ENCODE measurements around the gene TMCC3.

The TMCC3 gene

GRCh38 chr12:94544355-94544754 lies 106.0 kb downstream of the TMCC3 start:
- Histone ChIP-seq H3K27me3 (ENCODE audit: insufficient read depth, low read length, poor library complexity) (no peaks in the 10 kb centered on the region), H2AFZ (ENCODE audit: low read depth, low read length) (no peak overlapping the region), H3K27ac (ENCODE audit: low read length) (no peak overlapping the region), H3K4me2 (ENCODE audit: insufficient read depth, low read length) (no peak overlapping the region), H3K4me1 (ENCODE audit: insufficient read depth, low read length) (no peaks in the 10 kb centered on the region), H3K79me2 (ENCODE audit: insufficient read depth, low read length) (no peaks in the 10 kb centered on the region), H3K9ac (ENCODE audit: low read depth, low read length) (no peak overlapping the region), H4K20me1 (ENCODE audit: insufficient read depth, low read length) (no peaks in the 10 kb centered on the region), H3K4me3 (ENCODE audit: low read depth in 1 of 2, low read length in 2 of 2) (no peak overlapping the region), H3K36me3 (ENCODE audit: insufficient read depth, low read length) (no peaks in the 10 kb centered on the region), H3K9me3 (ENCODE audit: insufficient read depth, low read length, severe bottlenecking) (peaks cover 25% of the 10 kb centered on the region)
- TF ChIP-seq, protein P1, sequence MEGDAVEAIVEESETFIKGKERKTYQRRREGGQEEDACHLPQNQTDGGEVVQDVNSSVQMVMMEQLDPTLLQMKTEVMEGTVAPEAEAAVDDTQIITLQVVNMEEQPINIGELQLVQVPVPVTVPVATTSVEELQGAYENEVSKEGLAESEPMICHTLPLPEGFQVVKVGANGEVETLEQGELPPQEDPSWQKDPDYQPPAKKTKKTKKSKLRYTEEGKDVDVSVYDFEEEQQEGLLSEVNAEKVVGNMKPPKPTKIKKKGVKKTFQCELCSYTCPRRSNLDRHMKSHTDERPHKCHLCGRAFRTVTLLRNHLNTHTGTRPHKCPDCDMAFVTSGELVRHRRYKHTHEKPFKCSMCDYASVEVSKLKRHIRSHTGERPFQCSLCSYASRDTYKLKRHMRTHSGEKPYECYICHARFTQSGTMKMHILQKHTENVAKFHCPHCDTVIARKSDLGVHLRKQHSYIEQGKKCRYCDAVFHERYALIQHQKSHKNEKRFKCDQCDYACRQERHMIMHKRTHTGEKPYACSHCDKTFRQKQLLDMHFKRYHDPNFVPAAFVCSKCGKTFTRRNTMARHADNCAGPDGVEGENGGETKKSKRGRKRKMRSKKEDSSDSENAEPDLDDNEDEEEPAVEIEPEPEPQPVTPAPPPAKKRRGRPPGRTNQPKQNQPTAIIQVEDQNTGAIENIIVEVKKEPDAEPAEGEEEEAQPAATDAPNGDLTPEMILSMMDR (IDR thresholded peaks at IDR 0.05; ENCODE audit: borderline replicate concordance, extremely low read depth, low read length, poor library complexity, severe bottlenecking) = no peak
- TF ChIP-seq EZH2 (IDR thresholded peaks at IDR 0.05; ENCODE audit: borderline replicate concordance, low read depth, low read length, severe bottlenecking) = no peak
- no peak for ATAC-seq (ENCODE audit: insufficient read depth, low read depth)
- no peak for DNase-seq

- Histone ChIP-seq H3K4me1 (ENCODE audit: insufficient read depth, low read length) (no peaks in the 10 kb centered on the region), H3K27me3 (ENCODE audit: insufficient read depth, low read length, poor library complexity) (no peaks in the 10 kb centered on the region), H3K9me3 (ENCODE audit: insufficient read depth, low read length, severe bottlenecking) (no peaks in the 10 kb centered on the region), H3K4me3 (ENCODE audit: low read depth in 1 of 2, low read length in 2 of 2) (no peak overlapping the region), H2AFZ (ENCODE audit: low read depth, low read length) (no peak overlapping the region), H4K20me1 (ENCODE audit: insufficient read depth, low read length) (no peaks in the 10 kb centered on the region), H3K79me2 (ENCODE audit: insufficient read depth, low read length) (no peaks in the 10 kb centered on the region), H3K4me2 (ENCODE audit: insufficient read depth, low read length) (no peak overlapping the region), H3K9ac (ENCODE audit: low read depth, low read length) (no peak overlapping the region), H3K36me3 (ENCODE audit: insufficient read depth, low read length) (no peaks in the 10 kb centered on the region), H3K27ac (ENCODE audit: low read length) (no peak overlapping the region)
- DNase-seq (no peak), ATAC-seq (ENCODE audit: insufficient read depth, low read depth) (no peak)
- TF ChIP-seq, protein P1 (IDR thresholded peaks at IDR 0.05; ENCODE audit: borderline replicate concordance, extremely low read depth, low read length, poor library complexity, severe bottlenecking) = no peak
- no peak for TF ChIP-seq EZH2 (IDR thresholded peaks at IDR 0.05; ENCODE audit: borderline replicate concordance, low read depth, low read length, severe bottlenecking)
These were observed 112.0 kb downstream of the TMCC3 start for GRCh38 chr12:94538318-94538717.

DNA sequence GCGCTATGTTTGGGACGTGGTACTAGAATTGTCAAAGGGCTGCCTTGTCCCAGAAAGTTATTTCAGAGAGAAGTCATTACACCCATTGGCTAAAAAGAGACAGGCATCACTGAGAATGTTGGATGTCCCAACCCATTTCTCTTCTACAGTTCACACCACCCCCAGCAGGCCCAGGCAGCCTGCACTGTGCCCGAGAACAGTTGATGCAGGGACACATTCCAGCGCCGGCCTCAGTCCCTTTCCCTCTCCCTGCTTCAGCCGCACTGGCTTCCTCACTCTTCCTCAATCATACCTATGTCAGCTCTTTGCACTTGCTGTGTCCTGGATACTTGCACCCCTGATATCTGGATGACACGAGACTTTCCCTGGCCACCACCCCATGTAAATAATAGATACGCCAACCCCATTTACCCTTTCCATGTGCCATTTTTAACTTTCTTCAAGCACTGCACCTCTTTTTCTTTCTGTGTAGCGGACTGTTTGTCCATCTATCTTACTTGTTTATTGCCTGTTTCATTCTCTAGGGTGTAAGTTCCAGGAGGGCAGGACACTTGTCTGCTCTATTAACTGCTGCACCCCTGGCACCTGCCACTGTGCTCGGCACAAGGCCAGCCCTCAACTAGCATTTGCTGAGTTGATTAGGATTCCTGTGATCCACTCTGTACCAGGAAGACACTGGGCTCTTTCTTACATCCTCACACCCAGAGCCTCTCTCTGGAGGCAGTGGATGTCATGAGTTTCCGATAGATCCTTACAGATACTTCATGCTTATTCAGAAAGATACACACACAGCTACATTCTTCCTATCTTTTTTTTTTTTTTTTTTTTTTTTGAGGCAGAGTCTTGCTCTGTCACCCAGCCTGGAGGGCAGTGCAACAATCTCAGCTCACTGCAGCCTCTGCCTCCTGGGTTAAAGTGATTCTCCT lies 114.1 kb downstream of the TMCC3 start:
- no peak for ATAC-seq (ENCODE audit: insufficient read depth, low read depth)
- Histone ChIP-seq H2AFZ (ENCODE audit: low read depth, low read length) (no peak overlapping the region), H3K36me3 (ENCODE audit: insufficient read depth, low read length) (no peaks in the 10 kb centered on the region), H3K79me2 (ENCODE audit: insufficient read depth, low read length) (no peaks in the 10 kb centered on the region), H3K27me3 (ENCODE audit: insufficient read depth, low read length, poor library complexity) (no peaks in the 10 kb centered on the region), H3K27ac (ENCODE audit: low read length) (no peak overlapping the region), H3K9me3 (ENCODE audit: insufficient read depth, low read length, severe bottlenecking) (no peaks in the 10 kb centered on the region), H3K4me2 (ENCODE audit: insufficient read depth, low read length) (no peak overlapping the region), H4K20me1 (ENCODE audit: insufficient read depth, low read length) (no peaks in the 10 kb centered on the region), H3K9ac (ENCODE audit: low read depth, low read length) (no peak overlapping the region), H3K4me1 (ENCODE audit: insufficient read depth, low read length) (peaks cover 3% of the 10 kb centered on the region; the same call in 1 of the 2 replicates), H3K4me3 (ENCODE audit: low read depth in 1 of 2, low read length in 2 of 2) (no peak overlapping the region)
- DNase-seq = no peak
- TF ChIP-seq EZH2 (IDR thresholded peaks at IDR 0.05; ENCODE audit: borderline replicate concordance, low read depth, low read length, severe bottlenecking) = no peak
- TF ChIP-seq, protein P1 (IDR thresholded peaks at IDR 0.05; ENCODE audit: borderline replicate concordance, extremely low read depth, low read length, poor library complexity, severe bottlenecking) = no peak
